Spleen (tissue), 7 donors: ENCODE data around the gene SLC13A5.

Experiments used
- CTCF ChIP-seq, 11 experiments: fragments of 200-600 bp in 7 of 11; fragments of 450-650 bp in 4 of 11; sonication (generic) in 4 of 11; IDR thresholded peaks in 8 of 11; conservative IDR thresholded peaks in 3 of 11; 1 replicate in 7 of 11; 2 replicates in 4 of 11; pipeline versions ENCODE4 v1.4.0 to v1.8.0; 2016 to 2021; ENCODE audit warnings: antibody characterized with exemption in 11 of 11, inconsistent platforms in 4 of 11, mild to moderate bottlenecking in 1 of 11
- POLR2A ChIP-seq, 3 donors: fragments of 450-650 bp; IDR thresholded peaks; one replicate each; pipeline ENCODE4 v1.5.1; 2017; ENCODE audit warnings: antibody characterized with exemption in 3 of 3, mild to moderate bottlenecking in 1 of 3
- POLR2AphosphoS5 ChIP-seq, 3 donors: sonication (generic); formaldehyde crosslinking; IDR thresholded peaks; one replicate each; pipeline ENCODE4 v1.5.1; 2017; ENCODE audit warnings: antibody characterized with exemption in 3 of 3
- donor health status: DM: no; HTN: no; CAD: no; lungs with moderate emphysema.
- donor health status: DM: no; HTN: no; CAD: no.
- donor health status: DM: no; HTN: no; CAD: no.

- no peak for TF ChIP-seq CTCF (IDR thresholded peaks at IDR 0.05 in 8 of 11, conservative IDR thresholded peaks at IDR 0.05 in 3 of 11)
- no peak for TF ChIP-seq POLR2A (IDR thresholded peaks at IDR 0.05)
- TF ChIP-seq POLR2AphosphoS5 (IDR thresholded peaks at IDR 0.05): peak; percentile 20 to 68 (median 53)
Observed at GRCh38 chr17:6711081-6711674, 2.0 kb downstream of the SLC13A5 start.
